Caki2 (cell line): ENCODE measurements around the gene PCDHGA1. TPM values are rescaled to one million over a fixed set of nuclear protein-coding genes. Genes with fewer than 3 reads are reported as not detected.
A peak's percentile ranks its signal among the peaks of the same experiment; 100 is the strongest.
"Not testable (repeated sequence)": the region's sequence is repeated elsewhere in the genome, so short reads cannot be mapped to it uniquely, and the experiment has no call there.

Source experiments
- DNase-seq: peaks from one replicate; pipeline ENCODE4 v3.0.0-alpha.2; 2015; ENCODE audit warnings: low read depth
- in situ Hi-C: cut with HindIII; loops from 2 replicates; pipeline ENCODE4 v1.10.0; 2016; ENCODE audit warnings: low sequenced_read_pairs, low pct_unique_long_range_greater_than_20kb, mixed read lengths
- total RNA-seq: library from RNA; depleted of rRNA; stranded (reverse); fragments of >200 nt; shearing (Covaris generic); gene quantifications from 2 replicates; pipeline ENCODE4 v1.2.3, GENCODE V29; 2014; ENCODE audit warnings: low replicate concordance

The PCDHGA1 gene
- total RNA-seq, 1 experiment from 2014 or later, result 0.07 TPM

- in situ Hi-C loops, result no loop called here
- no peak for DNase-seq
Measured at GRCh38 chr5:141371572-141372475, 41.5 kb downstream of the PCDHGA1 start.

GRCh38 chr5:141373673-141374317, 43.5 kb downstream of the PCDHGA1 start, which contains the start of gene PCDHGA6:
PCDHGA6 (plus strand) TSS chr5:141373891; CDS start chr5:141374084, 193 bp downstream.
- in situ Hi-C loops, result no loop called here
- DNase-seq, result no peak

GRCh38 chr5:141374627-141375026, 44.3 kb downstream of the PCDHGA1 start:
- no peak for DNase-seq
- in situ Hi-C loops, result no loop called here

GRCh38 chr5:141375444-141376155, 45.3 kb downstream of the PCDHGA1 start:
- in situ Hi-C loops, DNase-seq: not testable (repeated sequence)

- no peak for DNase-seq
- in situ Hi-C loops, result no loop called here
Measured at GRCh38 chr5:141382469-141383294, 52.4 kb downstream of the PCDHGA1 start, which contains the start of gene PCDHGA7. PCDHGA7 (plus strand) TSS chr5:141382742; CDS start chr5:141382900, 158 bp downstream.

- in situ Hi-C loops, result no loop called here
Measured at GRCh38 chr5:141383345-141383744, 53.0 kb downstream of the PCDHGA1 start.

GRCh38 chr5:141384471-141385267, 54.4 kb downstream of the PCDHGA1 start:
- in situ Hi-C loops, result no loop called here
- DNase-seq, result no peak

More at GRCh38 chr5:141383345-141383744, 53.0 kb downstream of the PCDHGA1 start:
- DNase-seq, result no peak

- DNase-seq, in situ Hi-C loops: not testable (repeated sequence)
Measured at GRCh38 chr5:141387557-141388311, 57.4 kb downstream of the PCDHGA1 start, which contains the start of gene PCDHGB4. PCDHGB4 (plus strand) TSS chr5:141387698; CDS start chr5:141387885, 187 bp downstream.

- in situ Hi-C loops, result no loop called here
- no peak for DNase-seq
Measured at GRCh38 chr5:141388661-141389060, 58.3 kb downstream of the PCDHGA1 start.

- in situ Hi-C loops, result no loop called here
- DNase-seq, result no peak
Measured at GRCh38 chr5:141389153-141390042, 59.1 kb downstream of the PCDHGA1 start.

- in situ Hi-C loops, result no loop called here
- DNase-seq, result peak; percentile 4
Measured at GRCh38 chr5:141392429-141393198, 62.3 kb downstream of the PCDHGA1 start, which contains the start of gene PCDHGA8. PCDHGA8 (plus strand) TSS chr5:141392633; CDS start chr5:141392814, 181 bp downstream.

GRCh38 chr5:141393267-141393666, 63.0 kb downstream of the PCDHGA1 start:
- no peak for DNase-seq
- in situ Hi-C loops, result no loop called here

GRCh38 chr5:141394401-141395187, 64.3 kb downstream of the PCDHGA1 start:
- DNase-seq, in situ Hi-C loops: not testable (repeated sequence)
